ENCODE results near the gene PNPLA6.
A peak's percentile ranks its signal among the peaks of the same experiment; 100 is the strongest.

Gene PNPLA6

GRCh38 chr19:7550987-7551761, 15.7 kb downstream of the PNPLA6 start:
- Mint-ChIP-seq H3K4me1 (peaks cover 38% of the 10 kb centered on the region), H3K4me3 (no peak overlapping the region), H3K36me3 (peaks cover 90% of the 10 kb centered on the region), H3K9me3 (no peaks in the 10 kb centered on the region), H3K27ac (peak overlapping the region; percentile 54)
- DNase-seq (ENCODE audit: low spot score in 2 of 2) (no peak), ATAC-seq (peak; percentile 41)

- ATAC-seq, result no peak
- Mint-ChIP-seq H3K4me1 (peaks cover 29% of the 10 kb centered on the region), H3K9me3 (no peaks in the 10 kb centered on the region), H3K27ac (peak overlapping the region; percentile 74), H3K4me3 (no peak overlapping the region), H3K36me3 (peaks cover 95% of the 10 kb centered on the region)
- DNase-seq (ENCODE audit: low spot score in 2 of 2), result no peak
These were observed 17.3 kb downstream of the PNPLA6 start for GRCh38 chr19:7552781-7553180.

GRCh38 chr19:7554565-7554964, 19.0 kb downstream of the PNPLA6 start:
- Mint-ChIP-seq H3K9me3 (no peaks in the 10 kb centered on the region), H3K4me3 (no peak overlapping the region), H3K27ac (no peak overlapping the region), H3K36me3 (peaks cover 99% of the 10 kb centered on the region), H3K4me1 (peaks cover 28% of the 10 kb centered on the region)
- ATAC-seq (no peak), DNase-seq (ENCODE audit: low spot score in 2 of 2) (no peak)

- Mint-ChIP-seq H3K9me3 (no peaks in the 10 kb centered on the region), H3K36me3 (peaks cover 98% of the 10 kb centered on the region), H3K4me3 (no peak overlapping the region), H3K4me1 (peaks cover 23% of the 10 kb centered on the region), H3K27ac (no peak overlapping the region)
- DNase-seq (ENCODE audit: low spot score in 2 of 2), result peak in 1 of 2 donors; percentile 27
- peak; percentile 33 for ATAC-seq
These were observed 19.7 kb downstream of the PNPLA6 start for GRCh38 chr19:7554990-7555864.

- no peak for DNase-seq (ENCODE audit: low spot score in 2 of 2)
- peaks cover 96% of the 10 kb centered on the region for H3K36me3 Mint-ChIP-seq
These were observed 21.3 kb downstream of the PNPLA6 start for GRCh38 chr19:7556696-7557315.

GRCh38 chr19:7558667-7559066, 23.1 kb downstream of the PNPLA6 start:
- no peak for DNase-seq (ENCODE audit: low spot score in 2 of 2)
- Mint-ChIP-seq H3K36me3 (peaks cover 89% of the 10 kb centered on the region), H3K27ac (no peak overlapping the region), H3K4me3 (no peak overlapping the region), H3K9me3 (no peaks in the 10 kb centered on the region), H3K4me1 (no peaks in the 10 kb centered on the region)
- ATAC-seq, result no peak

More at GRCh38 chr19:7556696-7557315, 21.3 kb downstream of the PNPLA6 start:
- no peak for ATAC-seq
- Mint-ChIP-seq H3K4me1 (peaks cover 11% of the 10 kb centered on the region), H3K27ac (no peak overlapping the region), H3K9me3 (no peaks in the 10 kb centered on the region), H3K4me3 (no peak overlapping the region)

GRCh38 chr19:7559102-7559501, 23.6 kb downstream of the PNPLA6 start:
- no peak for DNase-seq (ENCODE audit: low spot score in 2 of 2)
- Mint-ChIP-seq H3K4me3 (no peak overlapping the region), H3K4me1 (no peaks in the 10 kb centered on the region), H3K9me3 (no peaks in the 10 kb centered on the region), H3K27ac (no peak overlapping the region), H3K36me3 (peaks cover 85% of the 10 kb centered on the region)
- ATAC-seq, result no peak

- Mint-ChIP-seq H3K4me3 (no peak overlapping the region), H3K36me3 (peaks cover 74% of the 10 kb centered on the region), H3K27ac (no peak overlapping the region), H3K4me1 (no peaks in the 10 kb centered on the region), H3K9me3 (no peaks in the 10 kb centered on the region)
- no peak for DNase-seq (ENCODE audit: low spot score in 2 of 2)
- no peak for ATAC-seq
These were observed 24.7 kb downstream of the PNPLA6 start for GRCh38 chr19:7560255-7560654.

- H3K9me3 Mint-ChIP-seq, result no peaks in the 10 kb centered on the region
- DNase-seq (ENCODE audit: low spot score in 2 of 2) (no peak), ATAC-seq (peak; percentile 8)
- peaks cover 63% of the 10 kb centered on the region for H3K36me3 Mint-ChIP-seq
- peak overlapping the region; percentile 32 for H3K27ac Mint-ChIP-seq
- H3K4me3 Mint-ChIP-seq, result no peak overlapping the region
- H3K4me1 Mint-ChIP-seq, result no peaks in the 10 kb centered on the region
These were observed 25.8 kb downstream of the PNPLA6 start for GRCh38 chr19:7561325-7561724.

- DNase-seq (ENCODE audit: low spot score in 2 of 2) (no peak), ATAC-seq (no peak)
- no peak overlapping the region for H3K27ac Mint-ChIP-seq
- no peak overlapping the region for H3K4me3 Mint-ChIP-seq
- H3K9me3 Mint-ChIP-seq, result no peaks in the 10 kb centered on the region
- peaks cover 48% of the 10 kb centered on the region for H3K36me3 Mint-ChIP-seq
- H3K4me1 Mint-ChIP-seq, result no peaks in the 10 kb centered on the region
These were observed 27.3 kb downstream of the PNPLA6 start for GRCh38 chr19:7562646-7563393.

- DNase-seq (ENCODE audit: low spot score in 2 of 2), result no peak
- peaks cover 28% of the 10 kb centered on the region for H3K36me3 Mint-ChIP-seq
These were observed 29.3 kb downstream of the PNPLA6 start for GRCh38 chr19:7564866-7565265.

GRCh38 chr19:7565332-7565731, 29.8 kb downstream of the PNPLA6 start:
- H3K27ac Mint-ChIP-seq, result no peak overlapping the region
- H3K36me3 Mint-ChIP-seq, result peaks cover 24% of the 10 kb centered on the region
- no peak for ATAC-seq
- H3K9me3 Mint-ChIP-seq, result no peaks in the 10 kb centered on the region
- no peak overlapping the region for H3K4me3 Mint-ChIP-seq
- no peaks in the 10 kb centered on the region for H3K4me1 Mint-ChIP-seq
- DNase-seq (ENCODE audit: low spot score in 2 of 2), result no peak

More at GRCh38 chr19:7564866-7565265, 29.3 kb downstream of the PNPLA6 start:
- Mint-ChIP-seq H3K9me3 (no peaks in the 10 kb centered on the region), H3K4me1 (no peaks in the 10 kb centered on the region), H3K27ac (no peak overlapping the region), H3K4me3 (no peak overlapping the region)
- ATAC-seq, result no peak

GRCh38 chr19:7570761-7571160, 35.2 kb downstream of the PNPLA6 start:
- no peak for ATAC-seq
- Mint-ChIP-seq H3K4me3 (no peak overlapping the region), H3K27ac (no peak overlapping the region)

GRCh38 chr19:7575434-7576040, 40.0 kb downstream of the PNPLA6 start:
- Mint-ChIP-seq H3K27ac (no peak overlapping the region), H3K36me3 (no peaks in the 10 kb centered on the region), H3K9me3 (no peaks in the 10 kb centered on the region), H3K4me1 (no peaks in the 10 kb centered on the region), H3K4me3 (no peak overlapping the region)
- no peak for DNase-seq (ENCODE audit: low spot score in 2 of 2)
- ATAC-seq, result no peak

More at GRCh38 chr19:7570761-7571160, 35.2 kb downstream of the PNPLA6 start:
- Mint-ChIP-seq H3K9me3 (no peaks in the 10 kb centered on the region), H3K4me1 (no peaks in the 10 kb centered on the region), H3K36me3 (no peaks in the 10 kb centered on the region)
- no peak for DNase-seq (ENCODE audit: low spot score in 2 of 2)

Data from stimulated activated effector memory CD8-positive, alpha-beta T cell treated with anti-CD3 and anti-CD28 coated beads, Interleukin-12 subunit alpha, Interleukin-12 subunit beta, amount 100 ng/mL, for 72 hours (primary cell).